Astrocyte (in vitro differentiated cells and primary cell): ENCODE data around the gene FGF12. TPM values are rescaled to one million over a fixed set of nuclear protein-coding genes. Genes with fewer than 3 reads are reported as not detected.

ENCODE experiments used
- DNase-seq: peaks from one replicate; pipeline ENCODE4 v3.0.0-alpha.2; 2010; ENCODE audit warnings: low read depth
- FAIRE-seq: peaks from 2 replicates; lab custom pipeline; 2011; peaks lifted over from hg19 to GRCh38; lab: Jason Lieb, UNC
- H2AFZ ChIP-seq: 2 replicates; pipeline ENCODE4 v1.6.0; 2012; ENCODE audit warnings: low read depth, low read length, inconsistent platforms
- H3K27ac ChIP-seq: 2 replicates; pipeline ENCODE4 v1.5.1; 2011; ENCODE audit warnings: low read depth, low read length, inconsistent platforms
- H3K27me3 ChIP-seq: 2 replicates; pipeline ENCODE4 v1.6.0; 2011; ENCODE audit warnings: low read length, inconsistent platforms; ENCODE audit not compliant: insufficient read depth
- H3K36me3 ChIP-seq: 2 replicates; pipeline ENCODE4 v1.5.1; 2011; ENCODE audit warnings: low read length, inconsistent platforms; ENCODE audit not compliant: insufficient read depth
- H3K4me1 ChIP-seq: 2 replicates; pipeline ENCODE4 v1.5.1; 2011; ENCODE audit warnings: low read length, inconsistent platforms; ENCODE audit not compliant: insufficient read depth
- H3K4me2 ChIP-seq: 2 replicates; pipeline ENCODE4 v1.6.0; 2012; ENCODE audit warnings: low read length, inconsistent platforms
- H3K4me3 ChIP-seq: 2 replicates; pipeline ENCODE4 v1.5.1; 2011; ENCODE audit warnings: low read depth, mild to moderate bottlenecking, low read length, inconsistent platforms; ENCODE audit not compliant: insufficient read depth
- H3K79me2 ChIP-seq: 2 replicates; pipeline ENCODE4 v1.6.0; 2012; ENCODE audit warnings: mild to moderate bottlenecking, low read length, inconsistent platforms; ENCODE audit not compliant: insufficient read depth
- H3K9ac ChIP-seq: 2 replicates; pipeline ENCODE4 v1.6.0; 2012; ENCODE audit warnings: mild to moderate bottlenecking, low read length, inconsistent platforms
- H3K9me3 ChIP-seq: 2 replicates; pipeline ENCODE4 v1.5.1; 2012; ENCODE audit warnings: low read depth, mild to moderate bottlenecking, low read length, inconsistent platforms; ENCODE audit not compliant: insufficient read depth
- H4K20me1 ChIP-seq: 2 replicates; pipeline ENCODE4 v1.6.0; 2012; ENCODE audit warnings: low read length, inconsistent platforms; ENCODE audit not compliant: insufficient read depth
- H3K27ac Mint-ChIP-seq: one replicate; pipeline ENCODE4 v1.8.0; 2021; ENCODE audit warnings: mild to moderate bottlenecking, mixed read lengths; ENCODE audit not compliant: unreplicated experiment
- H3K27me3 Mint-ChIP-seq: one replicate; pipeline ENCODE4 v1.8.0; 2021; ENCODE audit warnings: low read depth, mixed read lengths; ENCODE audit not compliant: unreplicated experiment
- H3K36me3 Mint-ChIP-seq: one replicate; pipeline ENCODE4 v1.8.0; 2021; ENCODE audit warnings: low read depth, mixed read lengths; ENCODE audit not compliant: unreplicated experiment
- H3K4me1 Mint-ChIP-seq: one replicate; pipeline ENCODE4 v1.8.0; 2021; ENCODE audit warnings: low read depth, mixed read lengths; ENCODE audit not compliant: unreplicated experiment
- H3K4me3 Mint-ChIP-seq: one replicate; pipeline ENCODE4 v1.8.0; 2021; ENCODE audit warnings: mild to moderate bottlenecking, moderate library complexity, mixed read lengths; ENCODE audit not compliant: unreplicated experiment
- H3K9me3 Mint-ChIP-seq: one replicate; pipeline ENCODE4 v1.8.0; 2021; ENCODE audit warnings: mild to moderate bottlenecking, mixed read lengths; ENCODE audit not compliant: unreplicated experiment
- CTCF ChIP-seq: IDR thresholded peaks from 2 replicates; pipeline ENCODE4 v1.5.1; 2011; ENCODE audit warnings: low read depth, mild to moderate bottlenecking, inconsistent platforms, low read length, moderate library complexity; ENCODE audit not compliant: insufficient read depth
- EZH2 ChIP-seq: IDR thresholded peaks from 2 replicates; pipeline ENCODE4 v1.6.1; 2012; ENCODE audit warnings: mild to moderate bottlenecking, low read length, inconsistent platforms; ENCODE audit not compliant: insufficient read depth
- total RNA-seq: library from RNA; stranded (reverse); gene quantifications from 2 replicates; pipeline ENCODE4 v1.2.1, GENCODE V29; 2021

The FGF12 gene
- total RNA-seq, 1 donor from 2014 or later, result 1.4 TPM

- Histone ChIP-seq H3K4me3 (no peak overlapping the region), H3K9me3 (no peaks in the 10 kb centered on the region), H3K4me2 (no peak overlapping the region), H3K27ac (no peak overlapping the region), H3K36me3 (no peaks in the 10 kb centered on the region), H3K9ac (no peak overlapping the region), H4K20me1 (no peaks in the 10 kb centered on the region), H3K4me1 (no peaks in the 10 kb centered on the region), H3K27me3 (peaks cover 2% of the 10 kb centered on the region), H3K79me2 (no peaks in the 10 kb centered on the region), H2AFZ (no peak overlapping the region)
- Mint-ChIP-seq H3K36me3 (peaks cover 2% of the 10 kb centered on the region), H3K4me3 (no peak overlapping the region), H3K4me1 (peaks cover 3% of the 10 kb centered on the region), H3K27ac (no peak overlapping the region), H3K27me3 (peaks cover 4% of the 10 kb centered on the region), H3K9me3 (no peaks in the 10 kb centered on the region)
- DNase-seq, result peak; percentile 68
- no peak for FAIRE-seq
- TF ChIP-seq EZH2 (no peak), CTCF (peak; percentile 76)
Observed at GRCh38 chr3:192566706-192567290, 160.5 kb downstream of the FGF12 start.

DNA sequence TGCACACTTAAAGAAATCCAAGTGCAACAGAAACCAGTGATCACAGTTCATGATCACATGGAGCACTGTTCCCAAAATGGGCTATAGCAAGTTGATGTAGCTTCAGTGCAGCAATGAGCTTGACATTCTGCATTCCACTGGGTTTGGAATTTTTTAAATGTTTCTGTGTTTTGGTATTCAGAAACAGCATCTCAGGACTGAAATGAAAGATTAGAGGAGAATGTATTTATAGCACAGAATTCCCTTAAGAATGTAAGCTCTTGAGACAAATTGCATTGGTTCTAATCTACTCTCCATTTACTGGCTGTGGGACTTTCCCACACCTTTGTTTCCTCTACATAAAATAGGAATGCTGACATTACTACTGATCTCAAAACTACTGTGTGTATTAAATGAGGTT lies 162.7 kb downstream of the FGF12 start:
- no peaks in the 10 kb centered on the region for H3K9me3 ChIP-seq
- no peak for TF ChIP-seq EZH2
- TF ChIP-seq CTCF, result no peak
- Mint-ChIP-seq H3K9me3 (no peaks in the 10 kb centered on the region), H3K4me3 (no peak overlapping the region), H3K36me3 (no peaks in the 10 kb centered on the region), H3K27me3 (no peaks in the 10 kb centered on the region), H3K4me1 (peaks cover 3% of the 10 kb centered on the region), H3K27ac (no peak overlapping the region)
- H3K4me3 ChIP-seq, result no peak overlapping the region
- no peak overlapping the region for H3K9ac ChIP-seq
- H3K27me3 ChIP-seq, result no peaks in the 10 kb centered on the region
- no peaks in the 10 kb centered on the region for H3K4me1 ChIP-seq
- H2AFZ ChIP-seq, result no peak overlapping the region
- DNase-seq, result peak; percentile 10
- H3K79me2 ChIP-seq, result no peaks in the 10 kb centered on the region
- H3K4me2 ChIP-seq, result no peak overlapping the region
- FAIRE-seq, result no peak
- H3K36me3 ChIP-seq, result no peaks in the 10 kb centered on the region
- H3K27ac ChIP-seq, result no peak overlapping the region
- H4K20me1 ChIP-seq, result no peaks in the 10 kb centered on the region

DNA sequence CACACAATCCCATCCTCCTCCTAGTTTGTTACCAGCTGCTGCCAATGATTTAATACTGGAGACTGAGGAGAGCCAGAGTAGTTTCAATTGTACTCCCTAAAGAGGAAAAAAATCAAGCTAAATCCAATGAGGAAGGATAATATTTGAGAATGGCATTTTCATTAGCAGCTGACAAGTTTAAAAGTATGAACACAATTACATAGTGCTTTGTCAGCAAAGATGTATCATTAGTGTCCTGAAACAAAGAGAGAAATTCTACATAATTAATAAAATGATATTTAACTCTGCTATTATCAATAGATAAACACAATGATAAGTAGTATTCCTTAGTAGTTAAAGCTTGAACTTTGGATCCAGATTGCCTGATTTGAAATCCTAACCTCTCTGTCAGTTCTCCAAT lies 163.9 kb downstream of the FGF12 start:
- Mint-ChIP-seq H3K27me3 (no peaks in the 10 kb centered on the region), H3K4me1 (peaks cover 3% of the 10 kb centered on the region), H3K36me3 (no peaks in the 10 kb centered on the region), H3K9me3 (no peaks in the 10 kb centered on the region), H3K4me3 (no peak overlapping the region), H3K27ac (no peak overlapping the region)
- no peak overlapping the region for H3K4me3 ChIP-seq
- TF ChIP-seq EZH2, result no peak
- no peak for TF ChIP-seq CTCF
- H3K9ac ChIP-seq, result no peak overlapping the region
- no peak overlapping the region for H3K4me2 ChIP-seq
- H3K27me3 ChIP-seq, result no peaks in the 10 kb centered on the region
- no peak overlapping the region for H3K27ac ChIP-seq
- H4K20me1 ChIP-seq, result no peaks in the 10 kb centered on the region
- no peaks in the 10 kb centered on the region for H3K4me1 ChIP-seq
- FAIRE-seq (no peak), DNase-seq (no peak)
- H3K9me3 ChIP-seq, result no peaks in the 10 kb centered on the region
- no peaks in the 10 kb centered on the region for H3K79me2 ChIP-seq
- no peak overlapping the region for H2AFZ ChIP-seq
- H3K36me3 ChIP-seq, result no peaks in the 10 kb centered on the region
